A673 (cell line): ENCODE measurements around the gene RGS3. TPM values are rescaled to one million over a fixed set of nuclear protein-coding genes. Genes with fewer than 3 reads are reported as not detected.

Experiments
- BruUV-seq: library from RNA; stranded (reverse); fragments of 400-500 nt; replicated peaks from 2 replicates; lab custom pipeline; 2021; lab: Mats Ljungman, UMichigan
- CTCF ChIA-PET: fragments of 300-600 bp; sonication (Branson Sonifier 250); formaldehyde crosslinking; loops from one replicate; lab custom pipeline; 2022; ENCODE audit warnings: antibody characterized with exemption; lab: Charles Lee
- POLR2A ChIA-PET: fragments of 300-600 bp; sonication (Branson Sonifier 250); formaldehyde crosslinking; loops from one replicate; lab custom pipeline; 2022; ENCODE audit warnings: antibody characterized with exemption; ENCODE audit not compliant: low non-redundant PET; lab: Charles Lee
- DNase-seq: peaks from one replicate; pipeline ENCODE4 v3.0.0-alpha.2; 2015; ENCODE audit warnings: low spot score
- H3K27ac ChIP-seq: fragments of 200-600 bp; sonication (generic); 2 replicates; pipeline ENCODE4 v1.5.1; 2016; ENCODE audit warnings: mixed run types, low read depth, mild to moderate bottlenecking, mixed read lengths, antibody characterized with exemption, low read length; ENCODE audit not compliant: poor library complexity, severe bottlenecking
- H3K27me3 ChIP-seq: fragments of 200-600 bp; sonication (generic); replicated peaks from 2 replicates; pipeline ENCODE4 v1.6.1; 2017; ENCODE audit warnings: mixed run types, low read depth, mild to moderate bottlenecking, mixed read lengths, antibody characterized with exemption, low read length; ENCODE audit not compliant: insufficient read depth, poor library complexity
- H3K36me3 ChIP-seq: fragments of 200-600 bp; sonication (generic); 2 replicates; pipeline ENCODE4 v1.6.1; 2016; ENCODE audit warnings: mixed run types, mild to moderate bottlenecking, mixed read lengths, antibody characterized with exemption, low read length; ENCODE audit not compliant: insufficient read depth, poor library complexity, severe bottlenecking
- H3K4me1 ChIP-seq: fragments of 200-600 bp; sonication (generic); 2 replicates; pipeline ENCODE4 v1.6.1; 2017; ENCODE audit warnings: mixed run types, mild to moderate bottlenecking, mixed read lengths, antibody characterized with exemption, low read length; ENCODE audit not compliant: insufficient read depth, poor library complexity, severe bottlenecking
- H3K4me3 ChIP-seq: fragments of 200-600 bp; sonication (generic); 2 replicates; pipeline ENCODE4 v1.5.1; 2016; ENCODE audit warnings: low read depth, mixed run types, mild to moderate bottlenecking, mixed read lengths, low read length; ENCODE audit not compliant: poor library complexity, severe bottlenecking
- H3K9me3 ChIP-seq: fragments of 200-600 bp; sonication (generic); 2 replicates; pipeline ENCODE4 v1.6.1; 2016; ENCODE audit warnings: mixed run types, low read depth, mild to moderate bottlenecking, mixed read lengths, antibody characterized with exemption, low read length; ENCODE audit not compliant: poor library complexity, severe bottlenecking
- CTCF ChIP-seq: fragments of 300-800, 200-600 bp; sonication (generic); conservative IDR thresholded peaks from 2 replicates; pipeline ENCODE4 v1.5.1; 2017; ENCODE audit warnings: low read depth, mild to moderate bottlenecking, antibody characterized with exemption, low read length, moderate library complexity, mixed read lengths
- EZH2 ChIP-seq: fragments of 200-600 bp; sonication (generic); IDR thresholded peaks from 2 replicates; pipeline ENCODE4 v1.6.1; 2017; ENCODE audit warnings: borderline replicate concordance, low read depth, mild to moderate bottlenecking, mixed read lengths, antibody characterized with exemption, low read length; ENCODE audit not compliant: poor library complexity, severe bottlenecking
- intact Hi-C: fragments of 100-400 bp; cut with micrococcal nuclease; formaldehyde crosslinking; loops from one replicate; pipeline ENCODE4 v1.10.0; 2022; ENCODE audit not compliant: unreplicated experiment
- total RNA-seq: library from RNA; stranded (reverse); gene quantifications from 2 replicates; pipeline ENCODE4 v1.2.3, GENCODE V29; 2021

Gene RGS3
- total RNA-seq, 1 experiment from 2014 or later = 19.2 TPM

GRCh38 chr9:113603773-113604172 lies 140.2 kb downstream of the RGS3 start:
- BruUV-seq = no TSS peak
- Histone ChIP-seq H3K27me3 (no peaks in the 10 kb centered on the region), H3K4me3 (no peak overlapping the region), H3K9me3 (no peaks in the 10 kb centered on the region), H3K36me3 (no peaks in the 10 kb centered on the region), H3K4me1 (peaks cover 33% of the 10 kb centered on the region), H3K27ac (no peak overlapping the region)
- ChIA-PET CTCF (no interaction called here), POLR2A (interaction anchor here (0.6 kb wide), 1 partner anchor 177 kb away, joined by 10 read pairs; no protein-coding TSS in a partner anchor)
- DNase-seq = no peak
- TF ChIP-seq EZH2 = no peak
- TF ChIP-seq CTCF = no peak
- intact Hi-C loops = loop anchor here (2.0 kb wide), 1 partner anchor 17 kb away; no protein-coding TSS in a partner anchor

GRCh38 chr9:113604393-113604792 lies 140.9 kb downstream of the RGS3 start:
- Histone ChIP-seq H3K9me3 (no peaks in the 10 kb centered on the region), H3K27ac (no peak overlapping the region), H3K27me3 (no peaks in the 10 kb centered on the region), H3K4me3 (no peak overlapping the region), H3K4me1 (peaks cover 33% of the 10 kb centered on the region), H3K36me3 (no peaks in the 10 kb centered on the region)
- intact Hi-C loops = no loop called here
- TF ChIP-seq CTCF (no peak), EZH2 (no peak)
- DNase-seq = no peak
- ChIA-PET POLR2A (no interaction called here), CTCF (no interaction called here)
- no TSS peak for BruUV-seq

GRCh38 chr9:113606510-113606909 lies 143.0 kb downstream of the RGS3 start:
- no peak overlapping the region for H3K27ac ChIP-seq
- no TSS peak for BruUV-seq
- no peaks in the 10 kb centered on the region for H3K36me3 ChIP-seq
- TF ChIP-seq CTCF = no peak
- TF ChIP-seq EZH2 = no peak
- POLR2A ChIA-PET = no interaction called here
- intact Hi-C loops = no loop called here
- no peaks in the 10 kb centered on the region for H3K9me3 ChIP-seq
- H3K4me1 ChIP-seq = peaks cover 25% of the 10 kb centered on the region
- no peak overlapping the region for H3K4me3 ChIP-seq
- no peaks in the 10 kb centered on the region for H3K27me3 ChIP-seq
- DNase-seq = no peak
- CTCF ChIA-PET = interaction anchor here (0.7 kb wide), 1 partner anchor 17 kb away, joined by 3 read pairs; no protein-coding TSS in a partner anchor
